Activated T-cell treated with anti-CD3 and anti-CD28 coated beads, Interleukin-2, amount 50 U/mL, for 48 hours (primary cell): ENCODE data around the gene CENPC.
"Not testable (repeated sequence)": the region's sequence is repeated elsewhere in the genome, so short reads cannot be mapped to it uniquely, and the experiment has no call there.

Source experiments
- DNase-seq, 2 experiments: peaks; one replicate each; pipeline ENCODE4 v3.0.0-alpha.2; 2020

The CENPC gene, protein sequence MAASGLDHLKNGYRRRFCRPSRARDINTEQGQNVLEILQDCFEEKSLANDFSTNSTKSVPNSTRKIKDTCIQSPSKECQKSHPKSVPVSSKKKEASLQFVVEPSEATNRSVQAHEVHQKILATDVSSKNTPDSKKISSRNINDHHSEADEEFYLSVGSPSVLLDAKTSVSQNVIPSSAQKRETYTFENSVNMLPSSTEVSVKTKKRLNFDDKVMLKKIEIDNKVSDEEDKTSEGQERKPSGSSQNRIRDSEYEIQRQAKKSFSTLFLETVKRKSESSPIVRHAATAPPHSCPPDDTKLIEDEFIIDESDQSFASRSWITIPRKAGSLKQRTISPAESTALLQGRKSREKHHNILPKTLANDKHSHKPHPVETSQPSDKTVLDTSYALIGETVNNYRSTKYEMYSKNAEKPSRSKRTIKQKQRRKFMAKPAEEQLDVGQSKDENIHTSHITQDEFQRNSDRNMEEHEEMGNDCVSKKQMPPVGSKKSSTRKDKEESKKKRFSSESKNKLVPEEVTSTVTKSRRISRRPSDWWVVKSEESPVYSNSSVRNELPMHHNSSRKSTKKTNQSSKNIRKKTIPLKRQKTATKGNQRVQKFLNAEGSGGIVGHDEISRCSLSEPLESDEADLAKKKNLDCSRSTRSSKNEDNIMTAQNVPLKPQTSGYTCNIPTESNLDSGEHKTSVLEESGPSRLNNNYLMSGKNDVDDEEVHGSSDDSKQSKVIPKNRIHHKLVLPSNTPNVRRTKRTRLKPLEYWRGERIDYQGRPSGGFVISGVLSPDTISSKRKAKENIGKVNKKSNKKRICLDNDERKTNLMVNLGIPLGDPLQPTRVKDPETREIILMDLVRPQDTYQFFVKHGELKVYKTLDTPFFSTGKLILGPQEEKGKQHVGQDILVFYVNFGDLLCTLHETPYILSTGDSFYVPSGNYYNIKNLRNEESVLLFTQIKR

DNA sequence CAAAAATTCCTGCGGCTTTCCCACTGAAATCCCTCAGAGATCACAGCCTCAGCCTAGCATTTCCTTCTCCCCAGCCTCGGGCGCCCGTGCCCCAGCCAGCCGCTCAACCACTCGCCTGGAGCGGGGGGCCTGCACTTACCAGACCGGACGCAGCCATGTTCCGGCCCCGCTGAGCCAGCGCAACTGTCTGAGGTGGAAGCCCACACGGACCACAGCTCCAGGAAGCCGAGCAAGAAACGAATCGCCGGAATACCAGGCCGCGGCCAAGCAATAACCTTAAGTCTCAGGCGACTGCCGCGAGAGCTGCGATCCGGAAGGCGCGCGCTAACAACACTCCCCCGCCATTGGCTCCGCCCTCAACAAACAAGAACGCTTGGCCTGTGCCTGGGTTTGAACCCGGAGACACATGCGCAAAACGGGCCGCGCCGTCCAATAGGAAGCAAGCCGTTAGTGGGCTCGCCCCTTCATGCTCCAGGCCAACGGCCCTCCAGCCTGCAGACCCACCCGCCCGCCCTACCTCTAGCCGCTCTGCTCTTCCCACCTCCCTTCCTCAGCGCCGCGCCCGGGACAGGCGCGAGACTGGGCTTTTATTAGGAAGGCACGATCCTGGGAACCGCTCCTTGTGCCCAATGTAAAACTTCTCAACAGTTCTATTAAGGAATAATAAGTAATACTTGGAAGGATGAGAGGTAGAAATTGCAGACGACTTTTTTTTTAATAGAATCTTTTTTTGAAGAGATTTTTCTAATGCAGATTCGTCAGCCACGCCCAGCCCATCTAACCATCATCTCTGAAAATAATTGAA is at the start of gene CENPC:
TSS of gene CENPC (minus strand) at position 305 of the 805 bp plus-strand sequence. CDS start at position 157, 148 bp downstream.
- peak; percentile 94 to 95 for DNase-seq

DNA sequence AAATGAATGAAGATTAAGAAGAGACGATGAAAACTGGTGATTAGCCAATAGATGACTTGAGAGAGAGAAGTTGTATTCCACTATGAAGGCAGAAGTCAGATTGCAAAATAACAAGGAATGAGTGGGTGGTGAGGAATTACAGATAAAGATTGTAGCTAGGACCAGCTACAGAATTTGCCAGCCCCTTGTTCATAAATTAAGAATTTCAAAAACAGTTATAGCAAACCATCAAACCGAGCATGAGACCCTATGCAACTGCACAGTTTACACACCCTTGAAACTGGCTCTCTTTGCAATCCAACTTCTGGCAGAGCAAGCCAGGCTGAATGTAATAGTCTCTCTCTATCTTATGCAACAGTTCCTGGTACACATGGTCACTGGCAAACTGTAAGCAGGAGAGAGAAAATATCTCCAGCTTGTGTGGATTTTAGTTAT is 48.5 kb upstream of the CENPC start:
- DNase-seq: no peak

DNA sequence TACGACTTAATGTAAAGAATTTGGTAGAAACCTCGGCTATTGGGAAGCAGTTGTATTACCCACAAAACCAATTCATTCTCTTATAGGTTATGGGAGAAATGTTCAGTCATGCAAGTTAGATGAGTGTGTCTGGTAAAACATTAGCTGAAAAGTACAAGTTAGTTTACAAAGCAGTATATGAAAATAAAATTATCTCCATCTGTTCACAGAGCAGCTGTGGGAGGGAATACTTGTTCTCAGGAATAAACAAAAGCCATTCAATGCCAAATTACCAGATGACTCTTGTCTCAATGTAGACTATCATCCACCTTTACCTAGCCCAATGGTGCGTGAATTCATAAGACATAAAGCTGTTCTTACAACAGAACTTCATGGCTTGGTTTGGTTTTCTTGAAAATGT is 41.9 kb upstream of the CENPC start:
- no peak for DNase-seq

DNA sequence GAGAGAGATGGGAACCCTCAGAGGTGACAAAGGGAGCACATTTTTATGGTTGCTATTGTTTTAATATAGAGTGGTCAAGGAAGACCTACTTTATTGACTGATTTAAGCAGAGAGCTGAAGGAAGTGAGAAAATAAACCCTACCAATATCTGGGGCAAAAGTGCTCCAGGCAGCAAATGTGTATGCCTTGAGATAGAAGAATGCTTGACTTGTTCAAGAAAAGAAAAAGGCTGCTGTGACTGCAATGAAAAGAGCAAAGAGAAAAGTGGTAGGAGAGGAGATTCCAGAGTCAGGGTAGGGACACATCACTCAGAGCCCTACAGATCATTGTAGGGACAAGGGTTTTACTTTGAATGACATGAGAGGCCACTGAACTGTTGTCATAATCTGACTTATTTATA is 39.2 kb upstream of the CENPC start:
- DNase-seq: no peak

DNA sequence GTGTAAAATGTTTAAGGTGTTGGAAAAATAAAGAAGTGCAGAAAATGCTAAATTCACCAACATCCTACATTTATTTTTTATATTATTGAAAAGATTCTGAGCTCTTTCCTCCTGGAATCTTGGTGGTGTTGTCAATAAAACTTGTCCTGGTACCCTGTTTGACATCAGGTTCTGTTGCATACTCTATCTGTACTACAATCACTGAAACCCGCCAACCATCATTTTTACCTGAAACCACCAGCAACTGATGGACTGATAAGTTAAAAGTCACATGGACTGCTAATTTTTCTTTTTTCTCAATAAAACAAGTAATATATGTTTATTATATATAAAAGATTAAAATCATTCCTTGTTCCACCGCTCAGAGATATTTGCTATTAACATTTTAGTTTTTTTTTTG is 36.6 kb upstream of the CENPC start:
- no peak for DNase-seq

DNA sequence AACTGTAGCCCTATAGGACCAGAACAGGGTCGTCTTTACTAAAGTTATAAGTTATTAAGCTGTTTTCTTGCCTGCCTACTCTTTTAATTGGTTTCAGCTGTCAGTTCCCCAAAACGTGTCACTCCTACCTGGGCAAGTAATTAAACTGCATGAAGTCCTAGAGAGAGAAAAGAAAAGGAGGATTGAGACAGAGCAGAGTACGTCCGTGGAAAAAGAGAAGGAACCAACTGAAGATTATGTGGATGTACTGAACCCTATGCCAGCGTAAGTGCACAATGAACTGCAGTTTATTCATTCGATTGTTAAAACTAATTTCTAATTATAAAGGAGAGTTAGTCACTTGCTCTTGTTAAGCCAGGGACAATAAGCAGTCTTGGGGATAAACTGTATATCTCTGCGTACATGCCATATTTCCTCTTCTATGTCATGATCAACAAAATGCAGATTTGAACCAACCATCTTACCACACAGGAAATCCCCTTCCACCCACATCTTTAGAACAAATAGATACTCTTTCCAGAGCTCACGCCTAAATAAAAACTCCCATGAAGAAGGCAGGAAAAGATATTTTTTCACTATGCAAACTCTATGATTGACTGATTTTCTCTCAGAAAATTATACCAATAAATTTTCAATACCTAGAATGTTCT is 36.0 kb upstream of the CENPC start:
- no peak for DNase-seq

DNA sequence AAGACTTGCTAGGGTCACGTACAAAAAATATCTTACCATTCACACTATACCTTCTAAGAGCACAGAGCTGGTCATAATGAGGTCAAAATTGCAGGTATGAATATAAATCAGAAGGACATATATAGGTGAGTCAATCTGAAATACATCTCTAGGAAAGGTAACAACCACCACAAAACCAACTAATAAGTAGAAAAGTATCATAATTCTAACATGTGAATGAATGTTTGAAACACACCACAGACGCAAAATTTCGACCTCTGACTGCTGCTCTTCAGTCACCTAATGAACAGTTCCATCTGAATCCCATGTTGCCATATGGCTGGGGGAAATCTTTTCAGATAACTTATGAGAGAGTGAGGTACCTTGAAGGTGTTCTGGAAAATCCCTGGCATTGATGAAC is 35.3 kb upstream of the CENPC start:
- no peak for DNase-seq

DNA sequence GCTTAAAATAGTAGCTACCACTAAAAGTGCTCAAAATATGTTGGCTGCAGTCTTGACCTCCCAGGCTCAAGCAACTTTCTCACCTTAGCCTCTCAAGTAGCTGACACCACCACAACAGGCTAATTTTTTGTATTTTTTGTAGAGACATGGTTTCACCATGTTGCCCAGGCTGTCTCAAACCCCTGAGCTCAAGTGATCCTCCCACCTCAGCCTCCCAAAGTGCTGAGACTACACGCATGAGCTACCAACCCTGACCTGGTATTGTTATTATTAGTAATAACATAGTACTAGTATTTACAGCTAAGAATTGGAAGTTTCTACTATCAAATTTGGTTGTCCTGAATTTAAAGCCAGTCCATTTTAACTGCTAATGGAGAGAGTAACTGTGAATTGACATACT is 31.2 kb upstream of the CENPC start:
- no peak for DNase-seq

DNA sequence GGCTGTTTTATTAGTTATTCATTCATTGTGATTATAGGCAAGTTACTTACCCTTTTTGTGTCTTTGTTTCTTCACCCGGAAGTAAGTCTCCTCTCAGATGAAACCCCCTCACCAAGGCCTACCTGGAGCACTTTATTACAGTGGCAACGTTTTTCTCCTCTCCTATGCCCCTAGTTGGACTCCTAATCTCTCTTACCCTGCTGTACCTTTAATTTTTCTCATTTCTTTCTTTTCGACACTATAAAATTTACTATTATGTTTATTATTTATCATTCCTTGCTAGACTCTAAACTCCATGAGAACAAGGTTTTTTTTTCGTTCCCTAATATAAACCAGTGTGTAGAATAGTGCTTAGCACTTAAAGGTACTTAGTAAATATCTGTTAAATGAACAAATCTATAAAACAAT is 30.8 kb upstream of the CENPC start:
- no peak for DNase-seq

DNA sequence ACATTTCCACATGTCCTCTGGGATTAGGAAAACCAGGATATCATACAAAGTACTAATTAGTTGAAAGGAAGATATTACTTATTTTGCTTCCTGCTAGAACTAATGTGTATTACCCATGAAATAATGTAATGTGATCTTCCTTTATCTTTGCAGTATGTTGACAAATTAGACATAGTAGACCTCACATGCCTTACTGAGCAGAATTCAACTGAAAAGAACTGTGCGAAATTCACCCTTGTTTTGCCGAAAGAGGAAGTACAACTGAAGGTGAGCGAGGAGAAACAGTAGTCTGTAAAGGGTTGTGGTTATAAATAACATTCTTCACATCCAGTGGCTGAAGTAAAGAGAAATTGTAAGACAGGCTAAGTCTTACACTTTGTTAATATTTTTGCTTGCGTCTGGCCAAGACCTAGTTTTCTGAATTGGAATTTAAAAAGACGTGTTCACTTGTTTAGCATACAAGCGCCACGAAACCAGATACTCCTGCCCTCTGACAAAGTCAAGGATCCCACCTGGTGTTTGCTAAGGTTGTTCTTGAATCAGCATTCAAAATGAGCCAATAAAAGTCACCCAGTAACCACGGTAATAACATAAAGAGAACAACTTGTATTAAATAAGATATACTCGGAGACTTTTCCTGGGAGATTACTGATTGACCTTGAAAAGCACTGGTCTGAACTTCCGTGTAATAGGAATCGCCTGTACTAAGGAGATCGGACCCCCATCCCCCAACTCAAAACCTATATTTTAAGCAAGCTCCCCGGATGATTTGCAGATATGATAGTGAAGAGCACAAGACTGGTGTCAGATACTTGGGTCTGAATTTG is 30.1 kb upstream of the CENPC start:
- no peak for DNase-seq

DNA sequence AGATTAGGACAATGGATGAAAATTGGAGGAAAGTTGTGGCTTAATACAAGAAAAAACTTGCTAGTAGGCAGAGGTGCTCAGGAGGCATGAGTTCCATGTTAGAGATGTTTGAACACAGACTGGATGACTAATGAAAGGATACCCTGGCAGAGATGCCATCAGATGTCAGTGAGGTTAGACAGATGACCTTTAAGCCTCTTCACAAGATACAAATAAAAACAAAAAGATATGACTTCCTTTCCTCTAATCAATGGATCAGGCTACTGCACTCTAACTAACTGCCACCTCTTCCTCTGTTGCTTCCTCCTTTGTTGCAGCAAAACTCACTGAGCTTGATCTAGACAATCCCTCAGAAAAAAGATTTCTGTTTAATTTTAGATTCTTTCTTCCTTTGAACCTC is 27.9 kb upstream of the CENPC start:
- no peak for DNase-seq

DNA sequence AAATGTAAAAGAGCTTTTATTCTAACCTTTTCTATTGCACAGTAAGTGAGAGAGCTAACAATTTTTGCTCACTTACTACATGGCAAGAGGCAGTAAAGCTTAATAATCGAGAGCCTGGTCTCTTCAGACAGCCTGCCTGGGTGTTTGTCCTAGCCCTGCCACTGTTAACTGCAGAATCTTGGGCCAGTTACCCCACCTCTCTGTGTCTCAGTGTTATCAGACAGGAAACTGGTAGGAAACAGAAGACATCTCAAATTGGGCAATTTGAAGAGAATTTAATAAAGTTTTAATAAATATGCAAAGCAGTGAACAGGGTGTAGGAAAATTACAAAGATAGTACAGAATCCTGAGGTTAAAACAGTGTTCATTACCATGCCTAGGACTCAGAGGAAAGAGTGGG is 26.7 kb upstream of the CENPC start:
- DNase-seq: no peak

DNA sequence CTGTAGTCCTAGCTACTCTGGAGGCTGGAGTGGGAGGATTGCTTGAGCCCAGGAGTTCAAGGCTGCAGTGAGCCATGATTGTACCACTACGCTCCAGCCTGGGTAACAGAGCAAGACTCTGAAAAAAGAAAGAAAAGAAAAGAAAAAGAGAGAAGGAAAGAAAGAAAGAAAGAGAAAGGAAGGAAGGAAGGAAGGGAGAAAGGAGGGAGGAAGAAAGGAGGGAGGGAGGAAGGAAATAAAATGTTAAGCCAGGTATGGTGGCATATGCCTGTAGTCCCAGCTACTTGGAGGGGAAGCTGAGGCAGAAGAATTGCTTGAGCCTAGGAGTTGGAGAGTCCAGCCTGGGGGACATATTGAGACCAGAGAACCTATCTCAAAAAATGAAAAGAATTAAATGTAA is 25.2 kb upstream of the CENPC start:
- no peak for DNase-seq

DNA sequence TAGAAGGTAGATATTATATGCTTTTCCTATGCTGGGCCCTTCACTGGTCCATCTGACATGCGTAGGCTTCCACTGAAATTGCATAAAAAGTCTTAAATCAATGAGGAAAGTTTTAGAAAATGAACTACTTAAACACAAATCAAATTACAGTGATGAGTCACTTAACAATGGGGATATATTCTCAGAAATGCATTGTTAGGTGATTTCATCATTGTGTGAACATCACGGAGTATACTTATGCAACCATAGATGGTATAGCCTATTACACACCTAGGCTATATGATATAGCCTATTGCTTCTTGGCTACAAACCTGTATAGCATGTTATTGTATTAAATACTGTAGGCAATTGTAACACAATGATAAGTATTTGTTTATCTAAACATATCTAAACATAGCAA is 23.5 kb upstream of the CENPC start:
- no peak for DNase-seq

DNA sequence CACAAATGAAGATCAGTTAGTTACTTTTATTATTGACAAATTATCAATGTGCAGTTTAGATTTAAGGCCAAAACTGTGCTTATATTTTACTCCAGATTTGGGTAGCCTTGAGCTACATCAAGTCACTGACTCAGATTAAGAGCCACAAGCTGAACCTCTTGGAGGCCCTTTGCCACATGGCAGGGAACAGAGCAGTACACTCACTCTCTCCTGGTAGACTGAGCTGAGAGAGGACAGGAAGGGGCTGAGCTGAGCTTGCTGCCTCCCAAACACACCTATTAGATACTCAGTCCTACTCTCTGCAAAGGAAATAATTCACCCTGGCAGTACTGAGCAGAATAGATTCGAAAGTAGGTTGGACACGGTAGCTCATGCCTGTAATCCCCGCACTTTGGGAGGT is 21.0 kb upstream of the CENPC start:
- no peak for DNase-seq

DNA sequence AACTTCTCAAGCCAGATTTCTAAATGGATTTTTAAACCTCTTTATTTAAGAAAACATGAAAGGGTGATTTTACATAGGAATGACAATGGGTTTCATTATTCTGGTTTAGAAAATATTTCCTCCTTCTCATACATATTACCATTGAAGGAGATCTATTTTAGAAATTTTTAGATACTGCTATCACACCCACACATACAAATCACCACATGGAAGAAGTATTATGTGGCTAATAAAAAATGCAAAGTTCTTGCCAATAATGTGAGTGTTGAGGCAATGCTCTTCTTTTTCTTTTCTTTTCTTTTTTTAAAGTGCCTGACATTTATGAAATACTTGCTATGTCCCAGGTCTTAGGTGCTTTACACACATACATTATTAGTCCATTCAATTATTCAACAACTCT is 20.0 kb upstream of the CENPC start:
- DNase-seq: no peak

DNA sequence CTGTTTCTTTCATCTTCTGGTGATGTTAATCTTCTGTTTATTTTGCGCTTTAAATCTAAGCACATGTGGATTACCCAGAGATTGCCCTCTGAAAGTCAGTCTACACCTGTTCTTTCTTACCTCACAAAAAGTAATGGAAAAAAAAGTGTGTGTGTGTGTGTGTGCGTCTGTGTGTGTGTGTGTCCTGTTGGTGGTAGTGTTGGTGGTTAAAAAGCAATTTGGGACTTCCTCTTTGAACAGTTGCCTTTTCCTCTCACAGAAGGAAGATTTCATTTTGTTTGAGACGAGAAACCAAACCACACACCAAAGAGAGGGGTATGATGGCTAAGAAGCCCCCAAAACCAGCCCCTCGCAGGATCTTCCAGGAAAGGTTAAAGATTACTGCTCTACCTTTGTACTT is 13.2 kb upstream of the CENPC start, which contains the start of gene STAP1:
TSS of gene STAP1 (plus strand) at position 235 of the 400 bp plus-strand sequence. CDS start at position 318, 83 bp downstream.
- DNase-seq: no peak

DNA sequence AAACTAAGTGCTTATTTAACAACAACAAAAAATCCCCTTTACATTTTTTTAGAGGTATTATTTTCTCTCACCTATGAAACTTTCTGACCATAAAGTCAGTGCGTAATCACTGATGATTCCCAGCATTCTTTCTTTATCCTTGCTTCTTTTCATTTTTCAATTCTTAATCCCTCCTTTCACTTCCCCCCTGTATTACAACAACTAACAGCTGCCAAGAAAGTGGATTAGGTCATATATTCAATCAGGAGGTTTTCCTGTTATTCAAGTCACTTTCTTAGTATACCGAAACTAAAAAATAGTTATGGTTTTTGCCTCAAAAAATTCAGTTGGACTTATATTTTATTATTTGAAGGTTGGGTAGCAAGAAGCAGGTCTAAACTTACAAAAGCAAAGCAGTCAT is 11.1 kb upstream of the CENPC start:
- DNase-seq: no peak

DNA sequence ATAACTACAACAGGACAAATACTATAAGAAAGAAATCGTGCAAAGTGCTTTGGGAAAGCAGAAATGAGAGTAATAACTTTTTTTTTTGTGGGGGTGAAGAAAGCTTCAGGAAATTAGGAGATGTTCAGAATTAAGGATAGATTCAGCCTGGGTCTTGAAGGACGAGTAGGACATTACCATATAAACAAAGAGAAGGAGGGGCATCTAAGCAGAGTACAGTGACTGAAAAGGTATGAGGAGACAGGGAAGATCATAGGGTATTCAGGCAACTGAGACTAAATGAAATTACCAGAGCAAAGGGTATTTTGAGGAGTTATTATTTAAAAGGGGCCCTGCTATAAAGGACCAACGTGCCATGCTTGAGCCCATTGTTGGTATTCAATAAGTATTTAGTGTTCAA is 10.1 kb upstream of the CENPC start:
- DNase-seq: no peak

DNA sequence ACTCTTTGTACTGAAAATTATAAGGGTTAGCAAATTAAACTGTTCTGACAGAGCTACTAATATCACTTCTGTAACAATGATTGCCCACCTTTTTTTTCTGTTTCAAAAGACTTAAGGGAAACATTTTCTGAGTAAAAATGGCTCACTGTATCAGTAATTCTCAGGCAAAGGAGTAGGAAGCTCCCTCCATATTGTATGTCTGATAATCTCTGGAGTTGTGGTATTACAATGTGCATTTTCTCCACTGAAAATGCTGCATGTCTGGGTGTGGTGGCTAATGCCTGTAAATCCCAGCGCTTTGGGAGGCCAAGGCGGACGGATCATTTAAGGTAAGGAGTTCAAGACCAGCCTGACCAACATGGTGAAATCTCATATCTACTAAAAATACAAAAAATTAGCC is 8.8 kb upstream of the CENPC start:
- no peak for DNase-seq

DNA sequence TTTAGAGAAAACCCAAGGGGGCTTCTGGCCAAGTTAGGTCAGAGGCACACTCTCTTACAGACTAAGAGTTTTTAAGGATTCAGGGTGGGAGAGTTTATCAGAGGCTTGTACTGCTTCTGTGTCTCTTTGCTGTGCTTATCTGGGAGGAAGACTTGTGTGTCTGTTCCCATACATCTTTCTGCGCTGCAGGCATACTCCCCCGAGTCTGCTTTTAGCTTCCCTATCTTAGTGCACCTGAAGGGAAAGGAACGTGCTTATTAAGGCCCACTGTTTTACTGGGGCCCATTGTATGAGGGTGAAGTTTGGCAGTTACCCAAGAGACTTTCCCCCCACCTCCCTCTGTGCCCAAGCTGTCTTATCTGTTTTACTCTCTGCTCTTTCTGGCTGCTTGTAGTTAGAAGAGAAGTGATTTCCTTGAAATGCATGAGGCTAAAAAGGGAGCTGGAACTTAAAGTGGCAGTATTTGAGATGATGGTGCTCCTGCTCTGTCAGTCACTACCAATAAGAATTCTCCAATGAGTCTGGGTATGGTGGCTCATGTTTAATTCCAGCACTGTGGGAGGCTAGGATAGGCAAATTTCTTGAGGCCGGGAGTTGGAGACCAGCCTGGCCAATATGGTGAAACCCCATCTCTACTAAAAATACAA is 7.0 kb upstream of the CENPC start:
- not testable (repeated sequence) for DNase-seq
